ENCODE data around the gene CDH8.

CDH8 gene

GRCh38 chr16:61915569-61915968 lies 120.7 kb downstream of the CDH8 start:
- Histone ChIP-seq H3F3A (ENCODE audit: insufficient read depth, low read length) (no peaks in the 10 kb centered on the region), H3K27me3 (replicated peaks; ENCODE audit: insufficient read depth, low read length) (no peaks in the 10 kb centered on the region), H2AFZ (ENCODE audit: low read length) (no peak overlapping the region), H3K4me3 (ENCODE audit: low read length) (no peak overlapping the region), H3K79me2 (ENCODE audit: low read length) (no peaks in the 10 kb centered on the region), H3K36me3 (replicated peaks; ENCODE audit: insufficient read depth, low read length) (no peaks in the 10 kb centered on the region), H3K9me2 (replicated peaks; ENCODE audit: insufficient read depth, low read length) (no peaks in the 10 kb centered on the region; the same call in 1 of the 2 replicates), H3K9ac (ENCODE audit: low read length) (no peak overlapping the region), H3K4me1 (ENCODE audit: low read length) (no peaks in the 10 kb centered on the region), H3K27ac (ENCODE audit: low read length) (no peak overlapping the region), H4K20me1 (ENCODE audit: insufficient read depth, low read length) (no peaks in the 10 kb centered on the region), H3K4me2 (ENCODE audit: low read depth, low read length) (no peak overlapping the region), H3K9me3 (replicated peaks; ENCODE audit: insufficient read depth, low read length) (no peaks in the 10 kb centered on the region)
- TF ChIP-seq EZH2phosphoT487 (IDR thresholded peaks at IDR 0.05; ENCODE audit: low read length) (no peak), EZH2 (optimal IDR thresholded peaks at IDR 0.05; ENCODE audit: low read depth, low read length) (no peak), CTCF (IDR thresholded peaks at IDR 0.05; ENCODE audit: low read length) (no peak)
- no peak for DNase-seq

GRCh38 chr16:61909074-61909473 lies 127.2 kb downstream of the CDH8 start:
- Histone ChIP-seq H3K27me3 (replicated peaks; ENCODE audit: insufficient read depth, low read length) (no peaks in the 10 kb centered on the region), H3F3A (ENCODE audit: insufficient read depth, low read length) (no peaks in the 10 kb centered on the region), H3K27ac (ENCODE audit: low read length) (no peak overlapping the region), H3K4me1 (ENCODE audit: low read length) (no peaks in the 10 kb centered on the region), H3K79me2 (ENCODE audit: low read length) (no peaks in the 10 kb centered on the region), H3K9ac (ENCODE audit: low read length) (no peak overlapping the region), H2AFZ (ENCODE audit: low read length) (no peak overlapping the region), H3K36me3 (replicated peaks; ENCODE audit: insufficient read depth, low read length) (no peaks in the 10 kb centered on the region), H3K9me3 (replicated peaks; ENCODE audit: insufficient read depth, low read length) (no peaks in the 10 kb centered on the region), H4K20me1 (ENCODE audit: insufficient read depth, low read length) (no peaks in the 10 kb centered on the region), H3K4me3 (ENCODE audit: low read length) (no peak overlapping the region), H3K9me2 (replicated peaks; ENCODE audit: insufficient read depth, low read length) (no peaks in the 10 kb centered on the region; the same call in 1 of the 2 replicates), H3K4me2 (ENCODE audit: low read depth, low read length) (no peak overlapping the region)
- TF ChIP-seq CTCF (IDR thresholded peaks at IDR 0.05; ENCODE audit: low read length): no peak
- TF ChIP-seq EZH2phosphoT487 (IDR thresholded peaks at IDR 0.05; ENCODE audit: low read length): no peak
- DNase-seq: no peak

- TF ChIP-seq EZH2 (optimal IDR thresholded peaks at IDR 0.05; ENCODE audit: low read depth, low read length) (no peak), CTCF (IDR thresholded peaks at IDR 0.05; ENCODE audit: low read length) (no peak), EZH2phosphoT487 (IDR thresholded peaks at IDR 0.05; ENCODE audit: low read length) (no peak)
- Histone ChIP-seq H3K9ac (ENCODE audit: low read length) (no peak overlapping the region), H2AFZ (ENCODE audit: low read length) (no peak overlapping the region), H3K36me3 (replicated peaks; ENCODE audit: insufficient read depth, low read length) (no peaks in the 10 kb centered on the region), H3K4me1 (ENCODE audit: low read length) (no peaks in the 10 kb centered on the region), H3K9me2 (replicated peaks; ENCODE audit: insufficient read depth, low read length) (no peaks in the 10 kb centered on the region; the same call in 1 of the 2 replicates), H3F3A (ENCODE audit: insufficient read depth, low read length) (no peaks in the 10 kb centered on the region), H3K4me2 (ENCODE audit: low read depth, low read length) (no peak overlapping the region), H3K9me3 (replicated peaks; ENCODE audit: insufficient read depth, low read length) (no peaks in the 10 kb centered on the region), H3K27me3 (replicated peaks; ENCODE audit: insufficient read depth, low read length) (no peaks in the 10 kb centered on the region), H3K4me3 (ENCODE audit: low read length) (no peak overlapping the region), H4K20me1 (ENCODE audit: insufficient read depth, low read length) (no peaks in the 10 kb centered on the region), H3K27ac (ENCODE audit: low read length) (no peak overlapping the region), H3K79me2 (ENCODE audit: low read length) (no peaks in the 10 kb centered on the region)
- DNase-seq: no peak
Observed at GRCh38 chr16:61908426-61908825, 127.8 kb downstream of the CDH8 start.
